Measurements from ENCODE around the gene BICRAL.
"Not testable (repeated sequence)": the region's sequence is repeated elsewhere in the genome, so short reads cannot be mapped to it uniquely, and the experiment has no call there.

Gene BICRAL

DNA sequence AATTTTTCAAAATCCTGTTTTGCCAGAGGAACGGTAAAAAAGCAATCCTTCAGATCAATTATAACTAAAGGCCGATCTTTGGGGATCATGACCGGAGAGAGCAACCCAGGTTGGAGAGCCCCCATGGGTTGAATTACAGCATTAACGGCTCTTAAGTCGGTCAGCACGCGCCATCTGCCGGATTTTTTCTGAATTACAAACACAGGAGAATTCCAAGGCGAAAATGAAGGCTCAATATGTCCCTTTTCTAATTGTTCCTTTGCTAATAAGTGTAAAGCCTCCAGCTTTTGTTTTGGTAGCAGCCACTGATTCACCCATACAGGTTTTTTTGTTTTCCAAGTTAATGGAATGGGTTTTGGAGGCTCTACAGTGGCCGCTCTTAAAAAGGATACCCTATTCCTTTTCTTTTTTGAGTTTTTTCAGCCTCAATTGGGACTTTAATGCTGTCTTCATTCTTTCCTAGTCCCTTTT lies 117.1 kb downstream of the BICRAL start:
- peak; percentile 27 for DNase-seq (ENCODE audit: low read depth)

- DNase-seq (ENCODE audit: low read depth), result no peak
Measured at GRCh38 chr6:42899871-42900270, 118.0 kb downstream of the BICRAL start.

GRCh38 chr6:42901538-42901957 lies 119.7 kb downstream of the BICRAL start:
- peak; percentile 42 for DNase-seq (ENCODE audit: low read depth)

- DNase-seq (ENCODE audit: low read depth), result not testable (repeated sequence)
Measured at GRCh38 chr6:42902429-42903263, 120.8 kb downstream of the BICRAL start.

GRCh38 chr6:42904467-42904866 lies 122.6 kb downstream of the BICRAL start:
- no peak for DNase-seq (ENCODE audit: low read depth)

- DNase-seq (ENCODE audit: low read depth), result no peak
Measured at GRCh38 chr6:42907336-42907735, 125.5 kb downstream of the BICRAL start.

DNA sequence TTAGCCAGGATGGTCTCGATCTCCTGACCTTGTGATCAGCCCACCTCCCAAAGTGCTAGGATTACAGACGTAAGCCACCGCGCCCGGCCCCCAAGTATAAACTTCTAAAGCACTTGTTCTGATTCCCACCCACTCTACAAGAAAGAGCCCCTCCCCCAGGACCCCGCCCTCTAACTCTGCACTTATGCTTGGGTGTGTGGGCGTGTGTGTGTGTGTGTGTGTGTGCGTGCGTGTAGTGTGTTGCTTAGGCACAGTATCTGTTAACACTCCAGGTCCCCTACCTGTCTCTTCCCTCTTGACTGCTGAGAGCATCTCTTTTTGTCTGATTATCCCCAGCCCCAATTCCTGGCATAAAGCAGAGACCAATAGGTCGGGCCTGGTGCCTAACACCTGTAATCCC lies 128.0 kb downstream of the BICRAL start:
- DNase-seq (ENCODE audit: low read depth), result no peak

- no peak for DNase-seq (ENCODE audit: low read depth)
Measured at GRCh38 chr6:42911171-42912021, 129.5 kb downstream of the BICRAL start.

DNA sequence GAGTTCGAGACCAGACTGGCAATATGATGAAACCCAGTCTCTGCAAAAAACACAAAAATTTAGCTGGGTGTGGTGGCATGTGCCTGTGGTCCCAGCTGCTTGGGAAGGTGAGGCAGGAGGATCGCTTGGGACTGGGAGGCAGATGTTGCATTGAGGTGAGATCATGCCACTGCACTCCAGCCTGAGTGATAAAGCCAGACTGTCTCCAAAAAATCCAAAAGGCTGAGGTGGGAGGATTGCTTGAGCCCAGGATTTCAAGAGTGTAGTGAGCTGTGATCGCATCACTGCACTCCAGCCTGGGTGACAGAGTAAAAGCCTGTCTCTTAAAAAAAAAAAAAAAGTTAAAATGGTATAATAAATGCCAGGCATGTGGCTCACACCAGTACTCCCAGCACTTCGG lies 132.7 kb downstream of the BICRAL start:
- no peak for DNase-seq (ENCODE audit: low read depth)

DNA sequence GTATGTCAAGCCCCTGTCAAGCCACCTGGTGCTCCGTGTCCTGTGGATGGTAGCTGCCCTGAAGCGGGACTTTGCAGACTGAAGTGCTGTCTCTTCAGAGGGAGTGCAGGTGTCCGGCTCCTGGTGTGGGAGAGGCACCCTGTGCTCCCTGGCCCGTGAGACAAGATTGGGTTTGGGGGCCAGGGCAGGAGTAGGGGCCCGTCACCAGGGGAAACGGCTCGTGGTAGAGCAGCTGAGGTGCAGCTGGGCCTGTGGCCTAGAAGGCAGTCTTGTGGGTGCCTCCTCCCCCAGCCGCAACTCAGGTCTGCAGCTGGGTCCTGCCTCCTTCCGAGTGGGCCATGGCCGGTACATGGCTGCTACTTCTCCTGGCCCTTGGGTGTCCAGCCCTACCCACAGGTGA lies 133.9 kb downstream of the BICRAL start, which contains the start of gene PTCRA:
TSS of gene PTCRA (plus strand) at position 322 of the 400 bp plus-strand sequence. CDS start at position 339, 17 bp downstream.
- no peak for DNase-seq (ENCODE audit: low read depth)

DNA sequence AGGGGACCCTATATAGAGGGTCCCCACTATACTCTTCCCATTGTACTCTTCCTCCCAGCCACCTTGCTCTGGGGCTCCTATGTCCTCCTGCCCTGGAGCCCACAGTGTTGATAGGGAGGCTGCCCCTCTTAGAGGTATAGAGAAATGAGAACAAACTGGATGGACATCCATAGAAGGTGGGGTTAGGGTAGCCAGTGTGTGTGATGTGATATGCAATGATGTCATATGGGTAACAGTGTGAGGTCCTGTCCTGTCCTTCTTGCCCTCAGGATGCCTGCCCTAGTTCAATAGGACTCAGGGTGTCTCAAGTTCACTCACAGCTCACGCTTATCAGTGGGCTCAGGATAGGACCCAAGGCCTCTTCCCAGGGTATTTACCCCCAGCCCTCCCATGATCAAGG lies 134.4 kb downstream of the BICRAL start:
- no peak for DNase-seq (ENCODE audit: low read depth)

Measured in activated T-helper 1 cell treated with Interleukin-2 at 50 U/mL for 16 hours (primary cell).